ENCODE measurements around the gene CLIC3. TPM values are rescaled to one million over a fixed set of nuclear protein-coding genes. Genes with fewer than 3 reads are reported as not detected.

Gene CLIC3
- total and polyA plus RNA-seq, 2 donors (not counting 1 experiment from before 2014, with no cell fraction given), result 1.1 to 1.9 TPM

DNA sequence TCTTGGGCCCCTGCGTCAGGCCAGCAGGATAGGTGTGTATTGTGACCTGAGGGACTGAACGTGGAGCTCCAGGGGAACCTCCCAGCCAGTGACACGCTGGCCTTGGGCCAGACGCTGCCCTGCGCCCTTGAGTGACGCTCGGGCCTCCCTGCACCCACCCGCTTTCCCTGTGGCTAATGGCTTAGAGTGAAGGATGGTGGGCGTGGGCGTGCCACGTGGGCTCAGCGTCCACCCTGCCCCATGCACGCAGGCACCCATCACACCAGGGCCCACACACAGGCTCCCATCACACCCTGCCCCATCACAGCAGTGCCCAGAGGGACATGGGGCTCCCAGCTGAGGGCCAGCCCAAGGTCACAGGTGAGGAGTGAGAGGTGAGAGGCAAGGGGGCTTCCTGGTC lies 40.7 kb upstream of the CLIC3 start:
- no peak for ATAC-seq (ENCODE audit: low read depth)
- H3K27ac ChIP-seq (ENCODE audit: low read length in 2 of 2), result no peak overlapping the region
- Mint-ChIP-seq H3K27ac (no peak overlapping the region), H3K4me1 (peaks cover 31% of the 10 kb centered on the region), H3K27me3 (no peaks in the 10 kb centered on the region), H3K9me3 (ENCODE audit: insufficient read depth) (no peaks in the 10 kb centered on the region), H3K4me3 (no peak overlapping the region)
- ChIA-PET CTCF (interaction anchor here (0.7 to 3.9 kb wide), 8 partner anchors 8 to 251 kb away, joined by 3 to 25 read pairs (median 4); partner anchors contain the start of gene RABL6), POLR2A (no interaction called here)
- 88% methylated on average over 12 of the region's 13 CpGs for WGBS (ENCODE audit: insufficient coverage)
- no peaks in the 10 kb centered on the region for H4K20me1 ChIP-seq (ENCODE audit: control insufficient read depth, insufficient read depth, low read length, poor library complexity, severe bottlenecking)
- H2AFZ ChIP-seq (ENCODE audit: insufficient read depth, low read depth, low read length, poor library complexity, severe bottlenecking), result no peak overlapping the region
- no peak overlapping the region for H3K9ac ChIP-seq (ENCODE audit: low read length)
- peaks cover 0 to 12% (median 0%) of the 10 kb centered on the region in 3 donors for H3K9me3 ChIP-seq (ENCODE audit: control extremely low read depth in 1 of 3, control insufficient read depth in 2 of 3, insufficient read depth in 1 of 3, low read length in 2 of 3)
- TF ChIP-seq, protein P1, sequence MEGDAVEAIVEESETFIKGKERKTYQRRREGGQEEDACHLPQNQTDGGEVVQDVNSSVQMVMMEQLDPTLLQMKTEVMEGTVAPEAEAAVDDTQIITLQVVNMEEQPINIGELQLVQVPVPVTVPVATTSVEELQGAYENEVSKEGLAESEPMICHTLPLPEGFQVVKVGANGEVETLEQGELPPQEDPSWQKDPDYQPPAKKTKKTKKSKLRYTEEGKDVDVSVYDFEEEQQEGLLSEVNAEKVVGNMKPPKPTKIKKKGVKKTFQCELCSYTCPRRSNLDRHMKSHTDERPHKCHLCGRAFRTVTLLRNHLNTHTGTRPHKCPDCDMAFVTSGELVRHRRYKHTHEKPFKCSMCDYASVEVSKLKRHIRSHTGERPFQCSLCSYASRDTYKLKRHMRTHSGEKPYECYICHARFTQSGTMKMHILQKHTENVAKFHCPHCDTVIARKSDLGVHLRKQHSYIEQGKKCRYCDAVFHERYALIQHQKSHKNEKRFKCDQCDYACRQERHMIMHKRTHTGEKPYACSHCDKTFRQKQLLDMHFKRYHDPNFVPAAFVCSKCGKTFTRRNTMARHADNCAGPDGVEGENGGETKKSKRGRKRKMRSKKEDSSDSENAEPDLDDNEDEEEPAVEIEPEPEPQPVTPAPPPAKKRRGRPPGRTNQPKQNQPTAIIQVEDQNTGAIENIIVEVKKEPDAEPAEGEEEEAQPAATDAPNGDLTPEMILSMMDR (IDR thresholded peaks at IDR 0.05), result no peak
- TF ChIP-seq EZH2 (IDR thresholded peaks at IDR 0.05; ENCODE audit: borderline replicate concordance, insufficient read depth, low read depth, low read length, poor library complexity, severe bottlenecking), result no peak
- no peak overlapping the region for H3K4me3 ChIP-seq (ENCODE audit: control extremely low read depth in 1 of 5, extremely low read depth in 1 of 5, insufficient read depth in 1 of 5, low read depth in 2 of 5, low read length in 4 of 5)
- peaks cover 0 to 12% (median 1%) of the 10 kb centered on the region in 4 experiments for H3K27me3 ChIP-seq (replicated peaks in 1 of 4; ENCODE audit: control extremely low read depth in 1 of 4, control insufficient read depth in 3 of 4, insufficient read depth in 4 of 4, low read length in 3 of 4)
- intact Hi-C loops (cut with micrococcal nuclease), result no loop called here
- H3K36me3 ChIP-seq (replicated peaks in 1 of 2; ENCODE audit: control extremely low read depth in 1 of 2, control insufficient read depth in 1 of 2, extremely low read depth in 1 of 2, insufficient read depth in 2 of 2, low read length in 1 of 2), result no peaks in the 10 kb centered on the region
- no peak overlapping the region for H3K4me2 ChIP-seq (replicated peaks; ENCODE audit: low read depth, low read length, poor library complexity, severe bottlenecking)
- H3K4me1 ChIP-seq (ENCODE audit: control insufficient read depth in 2 of 2, insufficient read depth in 2 of 2, low read length in 2 of 2), result peaks cover 30 to 34% of the 10 kb centered on the region in 2 donors
- DNase-seq, result no peak
- no peaks in the 10 kb centered on the region for H3K79me2 ChIP-seq (ENCODE audit: control insufficient read depth, insufficient read depth, low read length)

DNA sequence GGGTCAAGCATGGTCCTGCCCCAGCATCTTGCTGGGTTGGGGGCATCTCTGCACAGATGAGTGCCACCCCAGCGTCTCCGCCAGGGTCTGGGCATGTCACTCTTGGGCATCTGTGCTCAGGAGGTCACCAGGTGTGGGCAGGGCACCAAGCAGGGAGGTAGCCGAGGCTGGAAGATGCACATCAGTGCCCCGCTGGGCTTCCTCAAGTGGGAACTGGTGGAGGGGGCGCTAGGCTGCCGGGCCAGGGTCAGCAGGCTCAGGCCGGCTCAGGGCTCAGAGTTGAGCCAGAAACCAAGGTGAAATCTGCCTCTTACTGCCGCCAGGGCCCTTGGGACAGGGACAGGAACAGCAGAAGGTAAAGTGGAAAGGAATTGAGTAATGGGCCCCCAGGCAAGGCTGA lies 39.6 kb upstream of the CLIC3 start:
- no peak overlapping the region for H3K4me3 ChIP-seq (ENCODE audit: control extremely low read depth in 1 of 5, extremely low read depth in 1 of 5, insufficient read depth in 1 of 5, low read depth in 2 of 5, low read length in 4 of 5)
- no peak overlapping the region for H2AFZ ChIP-seq (ENCODE audit: insufficient read depth, low read depth, low read length, poor library complexity, severe bottlenecking)
- H3K27me3 ChIP-seq (replicated peaks in 1 of 4; ENCODE audit: control extremely low read depth in 1 of 4, control insufficient read depth in 3 of 4, insufficient read depth in 4 of 4, low read length in 3 of 4), result peaks cover 0 to 6% (median 0%) of the 10 kb centered on the region in 4 experiments
- intact Hi-C loops (cut with micrococcal nuclease), result loop anchor here (1.0 to 2.0 kb wide), 3 partner anchors 32 to 249 kb away; partner anchors contain the start of gene AJM1
- H3K4me1 Mint-ChIP-seq, result peaks cover 37% of the 10 kb centered on the region
- H3K27ac Mint-ChIP-seq, result no peak overlapping the region
- DNase-seq (no peak), ATAC-seq (ENCODE audit: low read depth) (no peak)
- peaks cover 41 to 45% of the 10 kb centered on the region in 2 donors for H3K4me1 ChIP-seq (ENCODE audit: control insufficient read depth in 2 of 2, insufficient read depth in 2 of 2, low read length in 2 of 2)
- H3K79me2 ChIP-seq (ENCODE audit: control insufficient read depth, insufficient read depth, low read length), result peaks cover 11% of the 10 kb centered on the region
- CTCF ChIA-PET, result interaction anchor here (0.6 to 3.9 kb wide), 45 partner anchors 10 to 293 kb away, joined by 3 to 106 read pairs (median 5); partner anchors contain the start of genes AJM1, C8G, CLIC3 and FBXW5
- no peaks in the 10 kb centered on the region for H4K20me1 ChIP-seq (ENCODE audit: control insufficient read depth, insufficient read depth, low read length, poor library complexity, severe bottlenecking)
- no peak overlapping the region for H3K9ac ChIP-seq (ENCODE audit: low read length)
- H3K27me3 Mint-ChIP-seq, result no peaks in the 10 kb centered on the region
- no peak overlapping the region for H3K27ac ChIP-seq (ENCODE audit: low read length in 2 of 2)
- H3K9me3 ChIP-seq (ENCODE audit: control extremely low read depth in 1 of 3, control insufficient read depth in 2 of 3, insufficient read depth in 1 of 3, low read length in 2 of 3), result peaks cover 0 to 8% (median 0%) of the 10 kb centered on the region in 3 donors
- no peak overlapping the region for H3K4me3 Mint-ChIP-seq
- H3K9me3 Mint-ChIP-seq (ENCODE audit: insufficient read depth), result no peaks in the 10 kb centered on the region
- POLR2A ChIA-PET, result no interaction called here
- TF ChIP-seq, protein P1 (IDR thresholded peaks at IDR 0.05), result no peak
- TF ChIP-seq EZH2 (IDR thresholded peaks at IDR 0.05; ENCODE audit: borderline replicate concordance, insufficient read depth, low read depth, low read length, poor library complexity, severe bottlenecking), result no peak
- H3K36me3 ChIP-seq (replicated peaks in 1 of 2; ENCODE audit: control extremely low read depth in 1 of 2, control insufficient read depth in 1 of 2, extremely low read depth in 1 of 2, insufficient read depth in 2 of 2, low read length in 1 of 2), result no peaks in the 10 kb centered on the region
- H3K4me2 ChIP-seq (replicated peaks; ENCODE audit: low read depth, low read length, poor library complexity, severe bottlenecking), result no peak overlapping the region
- WGBS (ENCODE audit: insufficient coverage), result 97% methylated on average over 8 of the region's 8 CpGs

Measured in B cell (primary cell).